AG20443 (cell line): ENCODE measurements around the gene LMF1.

Experiments used
- DNase-seq: peaks from one replicate; pipeline ENCODE4 v3.0.0; 2012; ENCODE audit warnings: low spot score, mixed read lengths

Gene LMF1

DNA sequence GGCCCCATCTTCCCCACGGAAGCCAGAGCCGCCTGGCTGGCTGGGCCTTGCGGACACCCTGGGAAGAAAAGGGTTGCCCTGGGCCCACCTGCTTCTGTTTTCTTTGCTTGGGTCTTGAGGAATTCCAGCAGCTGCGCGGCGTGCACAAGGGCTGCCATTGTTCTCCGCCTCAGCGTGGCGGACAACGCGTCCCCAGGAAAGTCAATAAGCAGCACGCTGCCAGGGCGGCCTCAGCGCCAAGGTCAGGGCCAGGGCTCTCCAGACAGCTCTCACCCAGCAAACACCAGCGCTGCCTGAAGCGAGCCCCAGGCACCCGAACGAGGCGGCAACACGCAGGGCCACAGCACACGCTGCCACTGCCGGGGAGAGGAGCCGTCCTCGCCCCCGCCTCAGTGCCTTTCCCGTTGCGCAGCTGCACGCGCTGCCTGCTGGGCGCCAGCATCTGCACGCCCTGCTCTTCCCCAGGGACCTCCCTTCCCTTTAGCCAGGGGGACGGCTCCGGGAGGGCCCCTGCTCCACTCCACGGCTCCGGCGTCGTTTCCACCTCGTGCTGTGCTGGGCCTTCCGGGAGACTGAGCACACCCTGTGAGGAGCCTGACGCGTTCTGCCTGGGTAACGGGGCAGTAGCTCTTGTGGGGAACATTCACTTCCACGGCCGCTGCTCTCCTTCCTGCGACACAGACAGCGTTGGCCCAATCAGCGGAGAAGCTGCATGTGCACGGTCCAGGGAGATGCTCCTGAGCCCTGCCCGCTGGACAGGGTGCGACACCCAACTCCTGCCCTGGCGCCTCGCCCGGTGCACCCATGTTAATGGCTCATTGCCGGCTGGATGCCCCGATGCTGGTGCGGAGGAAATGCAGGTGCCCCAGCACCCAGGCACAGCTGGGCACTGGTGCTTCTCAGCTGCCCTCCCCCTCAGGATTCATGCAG, 57.8 kb downstream of the LMF1 start:
- DNase-seq, result no peak

DNA sequence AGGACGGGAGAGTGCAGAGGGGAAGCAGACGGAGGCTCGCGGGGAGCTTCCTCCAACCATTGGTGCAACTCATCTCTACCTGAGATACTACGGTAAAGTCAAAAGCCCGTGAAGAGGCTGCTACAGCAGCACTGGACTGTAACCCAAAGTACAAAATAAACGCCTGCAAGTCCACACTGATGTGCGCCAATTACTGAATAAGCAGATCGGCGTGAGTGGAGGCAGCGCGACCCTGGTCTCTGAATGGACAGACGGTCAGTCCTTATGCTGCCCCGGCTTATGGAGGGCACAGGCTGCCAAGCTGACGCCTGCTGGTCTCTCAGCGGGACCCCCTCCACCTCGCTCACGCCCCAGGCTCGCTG, 58.5 kb downstream of the LMF1 start:
- no peak for DNase-seq

DNA sequence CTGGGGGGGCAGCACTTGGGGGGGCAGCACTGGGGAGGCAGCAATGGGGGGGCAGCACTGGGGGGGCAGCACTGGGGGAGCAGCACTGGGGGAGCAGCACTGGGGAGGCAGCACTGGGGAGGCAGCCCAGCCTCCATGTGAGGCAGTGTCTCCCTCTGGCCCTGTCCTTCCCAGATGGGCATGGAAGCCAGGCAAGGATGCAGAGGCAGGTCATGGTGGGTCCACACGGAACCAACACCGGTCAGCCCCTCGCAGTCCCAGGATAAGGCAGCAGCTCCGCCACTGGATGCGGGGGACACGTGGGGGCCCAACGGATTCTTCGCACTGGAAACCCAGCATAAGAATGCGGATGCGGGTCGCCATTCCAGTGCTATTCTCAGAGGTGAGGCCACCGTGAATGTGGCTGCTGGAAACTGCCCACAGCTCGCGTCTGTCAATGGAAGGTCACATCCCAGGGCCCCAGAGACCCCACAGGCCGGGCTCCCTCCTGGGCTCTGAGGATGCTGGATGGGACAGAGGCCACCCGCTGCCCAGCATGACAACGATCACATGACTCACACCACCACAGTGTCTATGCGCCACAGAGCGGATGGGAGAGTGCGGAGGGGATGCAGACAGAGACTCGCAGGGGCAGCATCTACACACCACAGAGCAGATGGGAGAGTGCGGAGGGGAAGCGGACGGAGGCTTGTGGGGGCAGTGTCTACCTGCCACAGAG, 59.0 kb downstream of the LMF1 start:
- DNase-seq, result no peak

DNA sequence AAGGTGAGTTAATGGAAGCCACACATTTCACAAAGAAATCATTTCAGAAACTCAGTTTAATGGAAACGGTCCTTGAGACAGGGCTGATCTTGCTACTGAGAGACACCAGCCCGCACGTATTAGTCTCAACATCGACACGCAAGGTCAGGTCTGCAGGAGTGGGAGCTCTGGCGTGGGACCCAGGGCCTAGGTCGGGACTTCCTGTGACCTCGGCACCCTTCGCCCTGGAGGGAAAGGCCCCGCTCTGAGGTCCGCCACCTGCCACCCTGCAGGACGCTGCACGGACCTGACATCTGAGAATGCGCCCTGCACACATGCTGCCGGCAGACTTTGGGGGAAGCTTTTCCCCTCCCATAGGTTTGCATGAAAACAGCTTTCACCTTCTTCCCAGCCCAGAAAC, 59.7 kb downstream of the LMF1 start:
- DNase-seq, result no peak

DNA sequence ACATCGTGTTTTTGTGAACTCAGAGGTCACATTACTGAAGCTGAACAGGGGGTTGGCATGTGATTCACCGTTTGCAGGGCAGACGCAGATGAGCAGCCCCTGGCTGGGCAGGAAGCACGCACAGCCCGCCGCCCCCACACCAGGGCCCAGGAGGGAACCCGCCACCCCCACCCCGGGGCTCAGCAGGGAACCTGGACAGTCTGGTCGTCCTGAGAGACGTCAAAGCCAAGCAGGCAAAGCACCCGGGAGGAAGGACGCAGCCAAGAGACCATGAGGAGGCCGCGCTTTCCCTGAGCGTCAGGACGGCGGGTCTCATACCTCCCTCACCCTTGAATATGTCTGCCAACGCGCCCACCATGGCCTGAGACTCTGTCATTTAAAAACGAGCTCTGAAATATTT, 60.6 kb downstream of the LMF1 start:
- DNase-seq, result no peak

DNA sequence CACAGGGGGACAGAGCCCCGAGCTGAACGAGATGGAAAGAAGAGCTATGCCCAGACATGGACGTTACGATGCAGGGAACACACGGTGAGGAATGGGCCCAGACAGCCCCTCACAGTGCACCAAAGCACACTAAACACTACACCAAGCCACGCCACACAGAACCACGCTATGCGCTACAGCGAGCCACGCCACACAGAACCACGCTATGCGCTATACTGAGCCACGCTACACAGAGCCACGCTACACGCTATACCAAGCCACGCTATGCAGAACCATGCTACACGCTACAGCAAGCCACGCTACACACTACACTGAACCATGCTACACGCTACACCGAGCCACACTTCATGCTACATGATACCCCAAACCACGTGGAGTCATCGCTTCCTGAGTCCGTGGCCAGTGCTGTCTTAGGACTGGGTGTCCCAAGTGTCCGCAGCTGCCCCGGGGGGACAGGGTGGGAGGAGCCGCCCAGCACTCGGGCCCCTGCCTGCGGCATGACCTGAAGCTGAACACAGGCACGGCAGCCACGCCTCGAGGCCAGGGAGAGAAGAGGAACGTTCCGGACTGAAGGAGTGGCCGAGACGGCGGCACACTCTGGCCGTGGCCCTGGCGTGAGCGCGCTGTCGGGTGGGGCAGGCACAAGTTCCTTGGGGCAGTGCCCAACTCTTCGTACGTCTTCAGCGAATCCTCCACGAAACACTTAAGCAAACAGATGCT, 61.3 kb downstream of the LMF1 start:
- DNase-seq, result no peak

DNA sequence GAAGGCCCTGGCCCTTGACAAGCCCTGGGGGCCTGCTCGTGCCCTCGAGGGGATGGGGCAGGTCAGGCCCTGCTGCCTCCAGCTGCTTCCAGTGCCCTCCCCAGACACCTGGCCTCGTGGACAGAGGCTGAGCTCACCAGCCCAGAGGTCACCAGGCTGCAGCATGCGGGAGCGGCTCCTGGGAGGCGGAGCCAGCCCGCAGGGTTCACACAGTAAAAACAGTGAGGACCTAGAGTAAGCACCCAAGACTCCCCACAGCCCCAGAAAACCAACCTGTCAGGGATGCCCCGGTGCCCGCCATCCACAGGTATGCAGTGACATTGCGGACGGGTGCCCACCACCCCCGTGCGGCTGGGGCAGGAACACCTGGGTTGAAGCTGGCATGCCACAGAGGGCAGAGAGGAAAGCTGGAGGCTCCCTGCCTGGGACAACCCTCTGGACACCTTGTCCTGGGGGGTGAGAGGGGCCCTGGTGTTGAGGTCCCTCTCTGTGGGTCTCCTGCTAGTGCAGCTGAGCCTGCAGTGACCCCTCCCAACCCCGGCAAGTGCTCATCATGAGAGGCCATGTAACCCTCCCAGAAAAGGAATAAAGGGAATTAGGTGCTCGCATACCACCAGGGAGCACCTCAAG, 62.1 kb downstream of the LMF1 start:
- DNase-seq, result no peak

DNA sequence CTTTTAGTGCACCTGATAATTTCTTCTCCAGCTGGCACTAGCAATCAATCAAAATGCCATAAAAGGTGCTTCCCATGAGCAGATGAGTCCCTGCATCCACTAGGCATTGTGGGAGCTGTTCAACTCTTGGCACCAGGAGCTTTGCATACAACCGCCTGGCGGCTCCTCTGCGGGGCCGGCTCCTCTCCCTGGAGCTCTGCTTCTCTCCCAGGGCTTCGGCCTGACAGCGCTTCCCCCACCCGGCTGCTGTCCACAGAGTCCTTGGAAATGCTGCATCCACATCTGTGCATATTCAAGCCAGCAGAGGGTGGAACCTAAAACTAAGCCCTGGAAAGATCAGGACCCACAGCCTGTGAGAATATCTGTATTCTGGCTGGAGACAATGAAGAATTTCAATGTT, 62.9 kb downstream of the LMF1 start:
- DNase-seq, result no peak

DNA sequence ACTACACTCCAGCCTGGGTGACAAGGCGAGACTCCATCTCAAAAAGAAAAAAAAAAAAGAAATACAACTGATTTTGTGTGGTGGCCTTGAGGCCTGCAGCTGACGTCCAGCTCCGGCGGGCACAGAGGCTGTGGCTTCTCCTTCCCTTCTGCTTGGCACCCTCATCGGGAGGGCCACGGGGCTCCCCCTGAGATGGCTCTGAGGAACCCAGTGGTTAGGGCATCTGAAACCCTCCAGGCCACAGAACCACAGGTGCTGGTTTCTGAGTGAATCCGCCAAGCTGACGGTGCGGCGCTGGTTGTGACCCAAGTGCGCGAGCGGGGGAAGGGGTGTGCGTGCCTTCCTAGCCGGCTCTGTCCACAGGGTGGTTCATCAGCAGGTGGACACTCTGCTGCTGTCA, 63.4 kb downstream of the LMF1 start:
- no peak for DNase-seq

DNA sequence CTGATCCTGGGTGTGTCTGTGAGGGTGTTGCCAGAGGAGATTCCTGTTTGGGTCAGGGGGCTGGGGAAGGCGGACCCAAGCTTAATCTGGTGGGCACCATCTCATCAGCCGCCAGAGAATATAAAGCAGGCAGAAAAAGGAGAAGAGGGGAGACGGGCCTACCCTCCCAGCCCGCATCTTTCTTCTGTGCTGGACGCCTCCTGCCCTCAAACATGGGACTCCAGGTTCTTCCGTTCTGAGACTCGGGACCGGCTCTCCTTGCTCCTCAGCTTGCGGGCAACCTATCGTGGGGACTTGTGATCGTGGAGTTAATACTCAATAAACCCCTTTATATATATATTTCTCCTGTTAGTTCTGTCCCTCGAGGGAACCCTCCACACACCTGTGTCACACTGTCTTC, 64.5 kb downstream of the LMF1 start:
- no peak for DNase-seq

DNA sequence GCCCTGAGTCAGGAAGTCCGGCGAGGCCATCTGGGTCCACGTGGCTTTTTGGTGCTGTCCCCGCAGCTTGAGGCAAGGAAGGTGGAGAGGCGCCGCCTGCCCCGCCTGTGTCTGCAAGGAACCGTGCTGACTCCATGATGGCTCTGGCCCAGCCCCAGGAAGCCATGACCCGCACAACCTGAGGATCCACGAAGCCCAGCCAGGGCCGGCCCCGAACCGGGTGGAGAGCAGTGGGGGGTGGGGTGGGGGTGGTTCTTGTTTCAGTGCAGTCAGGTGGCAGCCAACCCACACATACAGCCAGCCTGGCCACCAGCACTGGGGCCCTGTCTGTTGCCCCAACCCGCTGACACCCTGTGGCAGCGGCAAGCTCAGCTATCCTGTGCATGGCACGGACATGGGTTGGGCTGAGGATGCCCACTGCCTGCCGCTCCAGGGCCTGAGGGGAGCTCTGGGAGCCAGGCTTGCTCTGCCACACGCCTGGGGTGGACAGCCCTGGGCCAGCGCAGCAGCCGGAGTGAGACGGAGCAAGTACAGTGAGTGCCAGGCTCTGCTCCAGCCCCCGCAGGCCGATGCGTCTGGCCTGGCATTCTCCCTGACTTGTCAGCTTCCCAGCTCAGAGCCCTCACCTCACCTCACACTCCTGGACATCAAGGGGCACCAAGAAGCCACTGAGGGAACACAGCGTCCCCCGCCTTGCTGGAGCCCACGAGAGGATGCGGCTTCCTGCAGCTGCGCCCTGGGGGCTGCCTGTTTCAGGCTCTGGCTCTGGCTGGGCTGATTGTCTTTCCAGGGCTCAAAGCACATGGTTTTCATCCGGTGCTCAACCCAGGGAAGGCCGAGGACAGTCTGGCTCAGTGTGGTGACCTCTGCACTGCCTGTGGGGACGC, 68.8 kb downstream of the LMF1 start:
- DNase-seq, result no peak

DNA sequence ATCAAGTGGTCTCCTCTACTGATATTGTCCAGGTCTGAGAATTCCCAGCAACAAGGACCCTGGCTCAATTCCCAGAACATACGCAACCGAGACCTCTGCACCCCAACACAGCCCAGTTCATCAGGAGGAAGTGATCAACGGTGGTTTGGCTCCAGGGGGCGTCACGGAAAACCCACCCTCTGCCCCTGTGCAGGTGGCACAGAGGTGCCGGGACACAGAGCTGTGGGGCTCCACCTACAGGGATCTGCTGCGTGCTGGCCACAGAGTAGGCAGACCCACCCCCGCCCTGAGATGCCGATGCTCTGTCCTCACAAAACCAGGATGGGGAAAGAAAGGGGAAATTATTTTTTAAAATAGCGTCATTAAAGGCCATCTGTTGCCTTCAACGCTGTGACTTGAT, 69.6 kb downstream of the LMF1 start:
- no peak for DNase-seq

DNA sequence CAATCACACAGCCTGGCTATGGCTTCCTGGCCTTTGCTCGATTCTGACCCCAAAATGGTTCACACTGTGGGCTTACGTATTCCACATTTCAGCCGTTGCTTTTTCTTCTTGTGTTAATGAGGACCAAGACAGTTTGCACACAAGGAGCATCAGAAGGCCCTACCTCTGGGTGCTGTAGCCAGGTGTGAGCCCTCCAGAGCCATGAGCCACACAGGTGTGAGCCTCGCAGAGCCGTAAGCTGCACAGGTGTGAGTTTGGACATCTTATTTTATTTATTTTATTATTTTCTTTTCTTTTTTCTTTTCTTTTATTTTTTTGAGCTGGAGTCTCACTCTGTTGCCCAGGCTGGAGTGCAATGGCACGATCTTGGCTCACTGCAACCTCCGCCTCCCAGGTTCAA, 70.6 kb downstream of the LMF1 start:
- DNase-seq, result no peak

DNA sequence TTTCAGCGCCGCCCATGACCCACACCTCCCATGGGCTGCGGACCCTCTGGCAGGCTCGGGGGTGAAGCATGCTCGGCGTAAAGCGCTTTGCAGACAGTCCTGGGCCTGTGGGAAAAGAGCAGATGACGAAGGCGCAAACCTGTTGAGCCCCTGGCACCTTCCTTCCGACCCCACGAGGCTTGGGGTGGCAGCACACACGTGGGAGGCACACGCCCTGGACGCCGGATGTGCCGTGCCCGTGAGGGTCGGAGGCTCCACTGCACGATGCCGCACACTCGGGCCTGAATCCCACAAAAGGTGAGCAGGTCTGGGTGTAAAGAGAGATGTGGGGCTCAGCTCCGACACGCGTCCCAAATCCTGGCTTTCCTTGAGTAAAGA, 71.1 kb downstream of the LMF1 start:
- no peak for DNase-seq

DNA sequence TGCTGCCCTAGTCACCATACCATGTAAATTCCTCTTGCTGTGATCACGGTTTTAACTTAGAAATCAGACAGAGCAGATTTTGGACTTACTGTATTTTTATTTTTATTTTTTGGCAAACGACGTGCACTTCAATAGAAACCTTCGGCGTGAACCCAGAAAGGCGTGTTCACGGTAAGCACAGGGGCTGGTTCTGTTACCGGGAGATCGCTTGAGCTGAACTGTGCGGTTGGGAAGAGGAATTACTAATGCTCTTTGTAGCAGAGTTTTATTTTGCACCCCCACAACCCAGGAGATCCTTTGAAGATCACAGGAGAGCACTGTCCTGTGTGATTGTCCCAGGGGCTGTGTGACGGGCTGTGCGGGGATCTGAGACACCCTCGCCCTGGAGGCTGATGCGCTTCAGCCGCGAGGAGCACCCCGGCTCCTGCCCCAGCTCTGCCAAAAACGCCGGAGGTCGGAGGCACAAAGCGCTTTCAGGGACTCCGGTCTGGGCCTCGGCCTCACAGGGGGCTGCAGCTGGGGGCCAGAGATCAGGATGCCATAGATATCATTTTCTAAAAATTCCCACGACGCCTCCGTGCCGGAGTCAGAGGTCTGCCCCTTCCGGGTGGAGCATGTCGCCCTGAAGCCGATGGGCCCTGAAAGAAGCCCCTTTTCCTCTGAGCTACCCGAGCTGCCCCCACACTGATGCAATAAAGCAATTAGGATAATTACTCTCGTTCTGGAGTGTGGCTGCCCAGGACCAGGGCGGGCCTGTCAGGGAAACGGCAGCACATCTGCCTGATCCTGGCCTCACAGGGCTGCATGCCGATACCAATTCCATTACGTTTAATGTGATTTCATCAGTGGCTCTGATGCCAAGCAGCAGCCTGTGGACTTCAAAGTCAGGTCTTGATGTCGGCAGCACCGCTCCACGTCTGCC, 71.8 kb downstream of the LMF1 start:
- no peak for DNase-seq

DNA sequence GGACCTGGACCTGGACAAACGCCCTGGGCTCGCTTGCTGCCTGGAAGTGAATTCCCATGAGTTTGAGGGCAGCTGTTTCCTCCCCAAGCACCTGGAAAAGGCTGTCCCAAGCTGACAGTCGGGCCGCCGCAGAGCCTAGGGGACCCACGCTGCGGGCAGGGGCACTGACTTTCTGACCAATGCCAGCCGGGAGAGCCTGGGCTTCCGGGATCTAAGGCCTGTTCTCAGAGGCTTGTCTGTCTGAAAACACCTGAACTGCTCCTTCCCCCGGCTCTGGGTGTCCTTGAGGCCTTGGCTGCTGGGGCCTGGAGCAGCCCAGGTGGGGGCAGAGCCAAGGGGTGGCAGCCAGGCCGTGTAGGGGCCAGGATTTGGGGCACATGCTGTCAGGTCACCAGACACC, 72.6 kb downstream of the LMF1 start:
- no peak for DNase-seq

DNA sequence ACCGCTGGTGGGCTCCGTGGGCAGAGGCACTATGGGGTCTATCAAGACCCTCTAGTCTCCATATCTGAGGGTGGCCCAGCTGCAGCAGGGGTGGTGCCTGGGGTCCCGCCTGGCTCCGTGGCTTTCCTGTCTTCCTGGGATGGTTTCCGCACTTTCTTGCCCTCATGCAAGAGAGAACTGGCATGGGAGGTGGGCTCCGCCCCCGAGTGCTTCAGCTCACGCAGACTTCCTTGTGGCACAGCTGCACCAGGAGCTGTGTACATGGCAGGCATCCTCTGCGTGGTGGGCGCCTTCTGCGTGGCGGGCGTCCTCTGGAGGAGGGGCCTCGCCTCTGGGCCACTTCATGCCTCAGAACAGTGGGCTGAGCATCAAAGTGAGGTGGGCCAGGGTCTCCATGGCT, 73.1 kb downstream of the LMF1 start:
- DNase-seq, result no peak

DNA sequence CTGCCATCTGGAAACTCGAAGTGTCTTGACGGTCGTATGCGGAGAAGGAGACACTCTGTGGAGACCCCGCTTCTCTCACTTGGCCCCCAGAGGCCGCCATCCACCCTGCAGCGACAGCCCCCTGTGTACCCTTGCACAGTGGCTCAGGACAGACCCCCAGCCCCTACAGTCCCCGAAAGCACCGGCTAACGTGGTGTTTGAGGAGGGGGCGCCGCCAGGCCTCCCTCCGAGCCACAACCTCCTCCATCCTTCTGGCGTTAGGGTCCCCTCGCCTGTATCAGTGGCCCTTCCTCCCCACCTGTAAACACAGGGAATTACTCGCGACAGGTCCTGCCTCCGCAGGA, 73.6 kb downstream of the LMF1 start:
- DNase-seq, result no peak

DNA sequence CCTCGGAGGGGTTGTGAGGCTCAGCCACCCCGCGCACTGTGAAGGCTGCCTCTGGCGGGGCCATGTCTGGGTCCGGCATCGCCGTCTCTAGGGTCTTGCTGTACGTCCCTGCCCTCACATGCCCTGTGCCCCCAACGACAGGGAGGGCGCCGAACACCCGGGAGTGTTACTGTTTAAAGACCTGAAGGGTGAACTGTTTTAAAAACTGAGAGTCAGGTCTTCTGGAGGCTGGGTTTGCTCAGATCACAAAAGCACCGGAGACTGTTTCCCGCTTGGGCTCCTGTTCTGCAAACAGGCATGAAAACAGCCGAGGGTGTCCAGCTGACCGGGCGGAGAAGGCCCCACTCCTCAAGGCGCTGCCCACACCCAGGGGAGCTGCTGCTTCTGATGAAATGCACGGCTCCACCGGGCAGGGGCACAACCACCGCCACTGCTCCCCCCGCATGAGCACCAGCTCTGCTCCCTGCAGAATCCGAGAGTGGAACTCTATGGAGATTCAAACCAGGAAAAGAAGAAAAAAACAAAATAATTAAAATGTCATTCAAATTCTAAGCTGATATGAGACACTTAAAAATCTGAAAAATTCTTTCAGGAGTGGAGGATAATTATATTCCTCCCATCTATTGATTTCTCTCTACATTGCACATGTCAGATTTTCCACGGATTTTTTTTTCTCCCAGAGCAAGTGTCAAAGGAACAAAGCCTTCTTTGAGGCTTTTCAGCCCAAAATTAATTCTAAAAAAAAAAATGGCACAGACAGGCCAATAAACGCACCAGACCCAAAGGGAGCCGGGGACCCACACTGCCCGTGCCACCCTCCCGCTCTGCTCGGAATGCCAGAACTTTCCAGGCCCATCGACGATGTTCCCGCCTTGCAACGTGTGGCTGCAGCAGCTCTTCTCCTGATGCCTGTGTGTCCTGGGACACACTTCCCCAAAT, 74.3 kb downstream of the LMF1 start:
- no peak for DNase-seq
